HL-60 (cell line): Measurements from ENCODE around the gene KPNA1.

Experiments used
- DNase-seq, 2 experiments: peaks; one replicate each; pipeline ENCODE4 v3.0.0-alpha.2; 2010 to 2020; ENCODE audit warnings: low read depth in 1 of 2, low spot score in 1 of 2
- H3K27ac ChIP-seq: fragments of 250-450 bp; sonication (Bioruptor Pico); replicated peaks from 2 replicates; pipeline ENCODE4 v1.5.1; 2020; ENCODE audit warnings: mild to moderate bottlenecking, moderate library complexity
- H3K27me3 ChIP-seq: fragments of 250-450 bp; sonication (Bioruptor Pico); 2 replicates; pipeline ENCODE4 v1.5.1; 2021; ENCODE audit warnings: mild to moderate bottlenecking, moderate library complexity; ENCODE audit not compliant: insufficient read depth, poor library complexity, severe bottlenecking
- H3K4me3 ChIP-seq: replicated peaks from 2 replicates; pipeline ENCODE4 v1.5.1; 2011; ENCODE audit warnings: mild to moderate bottlenecking, control low read depth, low read length; ENCODE audit not compliant: insufficient read depth
- CTCF ChIP-seq: IDR thresholded peaks from one replicate; pipeline ENCODE4 v1.5.1; 2011; ENCODE audit warnings: low read length, control low read depth, inconsistent platforms; ENCODE audit not compliant: insufficient read depth
- GABPA ChIP-seq: IDR thresholded peaks from 2 replicates; pipeline ENCODE4 v1.6.1; 2012; ENCODE audit warnings: low read depth
- POLR2AphosphoS5 ChIP-seq: IDR thresholded peaks from 2 replicates; pipeline ENCODE4 v1.6.1; 2012; ENCODE audit warnings: low read depth
- REST ChIP-seq: IDR thresholded peaks from 2 replicates; pipeline ENCODE4 v1.6.1; 2012; ENCODE audit warnings: low read depth; ENCODE audit not compliant: insufficient replicate concordance
- SPI1 ChIP-seq: IDR thresholded peaks from 2 replicates; pipeline ENCODE4 v1.6.1; 2012; ENCODE audit warnings: low read depth, mild to moderate bottlenecking, borderline replicate concordance

Gene KPNA1

GRCh38 chr3:122515870-122516269 is 1.1 kb upstream of the KPNA1 start:
- peak in 1 of 2 experiments; percentile 24 for DNase-seq
- no peak overlapping the region for H3K4me3 ChIP-seq
- TF ChIP-seq POLR2AphosphoS5: no peak
- no peak for TF ChIP-seq CTCF
- TF ChIP-seq REST: no peak
- no peak for TF ChIP-seq GABPA
- no peak for TF ChIP-seq SPI1
- no peak overlapping the region for H3K27ac ChIP-seq
- no peaks in the 10 kb centered on the region for H3K27me3 ChIP-seq

GRCh38 chr3:122515020-122515468 is 305 bp upstream of the KPNA1 start:
- TF ChIP-seq POLR2AphosphoS5 (no peak), SPI1 (no peak), CTCF (no peak), GABPA (no peak), REST (no peak)
- Histone ChIP-seq H3K27me3 (no peaks in the 10 kb centered on the region), H3K27ac (no peak overlapping the region)

GRCh38 chr3:122513386-122514122 is 1.2 kb downstream of the KPNA1 start:
- Histone ChIP-seq H3K4me3 (peak overlapping the region; percentile 82), H3K27ac (peak overlapping the region; percentile 88), H3K27me3 (no peaks in the 10 kb centered on the region)
- no peak for DNase-seq
- TF ChIP-seq REST: no peak
- no peak for TF ChIP-seq GABPA
- TF ChIP-seq CTCF: no peak
- TF ChIP-seq POLR2AphosphoS5: no peak
- no peak for TF ChIP-seq SPI1

More at GRCh38 chr3:122515020-122515468, 305 bp upstream of the KPNA1 start:
- H3K4me3 ChIP-seq: peak overlapping the region; percentile 82
- DNase-seq: peak in 1 of 2 experiments; percentile 22
